Liver (tissue), 9 donors: ENCODE data around the gene ELN. TPM values are rescaled to one million over a fixed set of nuclear protein-coding genes. Genes with fewer than 3 reads are reported as not detected.

Experiments used
- DNase-seq: peaks from one replicate; pipeline ENCODE4 v3.0.0-alpha.2; 2017; ENCODE audit warnings: low spot score
- H3K27ac ChIP-seq, 2 donors: one replicate each; pipeline ENCODE4 v1.7.0; 2013; ENCODE audit warnings: inconsistent platforms in 2 of 2, low read length in 2 of 2, control low read depth in 1 of 2, low read depth in 1 of 2, mild to moderate bottlenecking in 1 of 2
- H3K27me3 ChIP-seq, 4 donors: one replicate each; pipeline versions ENCODE4 v1.6.1 to v1.7.0; 2013; ENCODE audit warnings: low read length in 3 of 4, inconsistent platforms in 1 of 4, mild to moderate bottlenecking in 1 of 4, moderate library complexity in 1 of 4; ENCODE audit not compliant: control insufficient read depth in 4 of 4, insufficient read depth in 4 of 4
- H3K36me3 ChIP-seq, 4 donors: one replicate each; pipeline versions ENCODE4 v1.6.1 to v1.7.0; 2013; ENCODE audit warnings: low read length in 3 of 4, mild to moderate bottlenecking in 3 of 4, low read depth in 1 of 4, moderate library complexity in 1 of 4; ENCODE audit not compliant: control insufficient read depth in 4 of 4, insufficient read depth in 3 of 4
- H3K4me1 ChIP-seq, 4 donors: one replicate each; pipeline versions ENCODE4 v1.6.1 to v1.7.0; 2013; ENCODE audit warnings: low read length in 3 of 4, mild to moderate bottlenecking in 3 of 4, moderate library complexity in 1 of 4; ENCODE audit not compliant: control insufficient read depth in 4 of 4, insufficient read depth in 4 of 4
- H3K4me3 ChIP-seq, 3 donors: one replicate each; pipeline versions ENCODE4 v1.6.1 to v1.7.0; 2013; ENCODE audit warnings: low read length in 3 of 3, control low read depth in 1 of 3, low read depth in 1 of 3, mild to moderate bottlenecking in 1 of 3
- H3K9ac ChIP-seq, 2 donors: one replicate each; pipeline ENCODE4 v1.7.0; 2013; ENCODE audit warnings: low read length in 2 of 2, mild to moderate bottlenecking in 2 of 2, moderate library complexity in 2 of 2, control low read depth in 1 of 2, low read depth in 1 of 2
- H3K9me3 ChIP-seq, 4 donors: one replicate each; pipeline versions ENCODE4 v1.6.1 to v1.7.0; 2013; ENCODE audit warnings: low read length in 3 of 4; ENCODE audit not compliant: control insufficient read depth in 4 of 4
- CTCF ChIP-seq: fragments of 150-350 bp; IDR thresholded peaks from 2 replicates; pipeline ENCODE4 v1.5.1; 2017; ENCODE audit warnings: improper control_type of control experiment, low read depth, low read length; ENCODE audit not compliant: missing input control
- EGR1 ChIP-seq, 2 donors: IDR thresholded peaks; 2 replicates each; pipeline ENCODE4 v1.6.1; 2016 to 2018; ENCODE audit warnings: antibody characterized with exemption in 2 of 2, low read depth in 2 of 2
- FOXA1 ChIP-seq: IDR thresholded peaks from 2 replicates; pipeline ENCODE4 v1.6.1; 2016; ENCODE audit warnings: antibody characterized with exemption
- FOXA2 ChIP-seq: IDR thresholded peaks from 2 replicates; pipeline ENCODE4 v1.6.1; 2016; ENCODE audit warnings: antibody characterized with exemption
- GABPA ChIP-seq, 2 donors: IDR thresholded peaks in 1 of 2; conservative IDR thresholded peaks in 1 of 2; 2 replicates each; pipeline ENCODE4 v1.6.1; 2016; ENCODE audit warnings: antibody characterized with exemption in 2 of 2, mild to moderate bottlenecking in 1 of 2, moderate library complexity in 1 of 2
- HNF4A ChIP-seq, 2 donors: conservative IDR thresholded peaks; 2 replicates each; pipeline ENCODE4 v1.6.1; 2016; ENCODE audit warnings: antibody characterized with exemption in 2 of 2, mild to moderate bottlenecking in 2 of 2
- HNF4G ChIP-seq: IDR thresholded peaks from 2 replicates; pipeline ENCODE4 v1.6.1; 2016; ENCODE audit warnings: antibody characterized with exemption
- JUND ChIP-seq, 2 donors: IDR thresholded peaks; 2 replicates each; pipeline ENCODE4 v1.6.1; 2016; ENCODE audit warnings: antibody characterized with exemption in 2 of 2
- NR2F2 ChIP-seq: IDR thresholded peaks from 2 replicates; pipeline ENCODE4 v1.6.1; 2016; ENCODE audit warnings: antibody characterized with exemption
- RAD21 ChIP-seq, 2 donors: IDR thresholded peaks; 2 replicates each; pipeline ENCODE4 v1.6.1; 2016; ENCODE audit warnings: antibody characterized with exemption in 2 of 2, mild to moderate bottlenecking in 2 of 2
- RXRA ChIP-seq, 2 donors: IDR thresholded peaks; 2 replicates each; pipeline ENCODE4 v1.6.1; 2017 to 2018; ENCODE audit warnings: antibody characterized with exemption in 2 of 2, mild to moderate bottlenecking in 1 of 2
- SP1 ChIP-seq: IDR thresholded peaks from 2 replicates; pipeline ENCODE4 v1.6.1; 2018; ENCODE audit warnings: antibody characterized with exemption, mild to moderate bottlenecking
- TAF1 ChIP-seq: conservative IDR thresholded peaks from 2 replicates; pipeline ENCODE4 v1.6.1; 2016; ENCODE audit warnings: antibody characterized with exemption, mild to moderate bottlenecking
- YY1 ChIP-seq: IDR thresholded peaks from 2 replicates; pipeline ENCODE4 v1.6.1; 2016; ENCODE audit warnings: antibody characterized with exemption, mild to moderate bottlenecking
- WGBS: extraction: QIAGEN DNeasy Blood & Tissue Kit; methylation state at CpG from one replicate; pipeline ENCODE4 v1.1.7; 2013; 5-methylcytosine and 5-hydroxymethylcytosine counted together
- polyA plus RNA-seq, 2 donors: library from polyadenylated mRNA; stranded (reverse) in 1 of 2; unstranded in 1 of 2; fragments of 200-250 nt in 1 of 2; fragments of >200 nt in 1 of 2; fragmentation: Nextera tagmentation in 1 of 2; extraction: Ambion mirVana in 1 of 2; gene quantifications; one replicate each; pipeline versions ENCODE4 v1.2.1 to v1.2.3, GENCODE V29; 2013 to 2015
- total RNA-seq, 2 donors: library from RNA; depleted of rRNA; stranded (reverse); fragments of >200 nt; gene quantifications; one replicate each; pipeline ENCODE4 v1.2.3, GENCODE V29; 2014
- TF ChIP-seq, protein P1 (sequence below): IDR thresholded peaks from 2 replicates; pipeline ENCODE4 v1.6.1; 2016; ENCODE audit warnings: antibody characterized with exemption
- TF ChIP-seq, protein P2 (sequence below): IDR thresholded peaks from 2 replicates; pipeline ENCODE4 v1.6.1; 2016; ENCODE audit warnings: antibody characterized with exemption, mild to moderate bottlenecking
- TF ChIP-seq, protein P3 (sequence below): IDR thresholded peaks from 2 replicates; pipeline ENCODE4 v1.6.1; 2016; ENCODE audit warnings: antibody characterized with exemption
- TF ChIP-seq, protein P4 (sequence below): IDR thresholded peaks from 2 replicates; pipeline ENCODE4 v1.6.1; 2016; ENCODE audit warnings: antibody characterized with exemption
- donor health status: healthy.
- donor health status: healthy.
- donor health status: healthy.
- donor health status: healthy.
- donor health status: healthy.

Gene ELN
- total and polyA plus RNA-seq, 4 donors: 2.7 to 16.3 (median 9.7) TPM

DNA sequence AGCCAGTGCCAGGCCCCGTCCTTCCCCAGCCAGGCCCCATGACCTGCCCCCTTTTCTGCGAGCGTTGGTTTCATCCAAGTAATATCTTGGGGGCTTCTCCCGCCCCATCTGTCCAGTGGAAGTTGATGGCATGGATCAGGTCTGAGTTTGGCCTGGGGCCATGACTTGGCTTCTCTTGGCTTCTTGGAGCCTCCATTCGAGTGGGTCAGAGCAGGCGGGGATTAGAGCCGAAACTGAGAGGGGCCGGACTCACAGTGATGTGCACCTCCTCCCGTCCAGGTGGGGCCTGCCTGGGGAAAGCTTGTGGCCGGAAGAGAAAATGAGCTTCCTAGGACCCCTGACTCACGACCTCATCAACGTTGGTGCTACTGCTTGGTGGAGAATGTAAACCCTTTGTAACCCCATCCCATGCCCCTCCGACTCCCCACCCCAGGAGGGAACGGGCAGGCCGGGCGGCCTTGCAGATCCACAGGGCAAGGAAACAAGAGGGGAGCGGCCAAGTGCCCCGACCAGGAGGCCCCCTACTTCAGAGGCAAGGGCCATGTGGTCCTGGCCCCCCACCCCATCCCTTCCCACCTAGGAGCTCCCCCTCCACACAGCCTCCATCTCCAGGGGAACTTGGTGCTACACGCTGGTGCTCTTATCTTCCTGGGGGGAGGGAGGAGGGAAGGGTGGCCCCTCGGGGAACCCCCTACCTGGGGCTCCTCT is 40.6 kb downstream of the ELN start:
- Histone ChIP-seq H3K4me1 (no peaks in the 10 kb centered on the region), H3K27ac (no peak overlapping the region), H3K9ac (no peak overlapping the region), H3K36me3 (no peaks in the 10 kb centered on the region), H3K4me3 (no peak overlapping the region), H3K9me3 (no peaks in the 10 kb centered on the region), H3K27me3 (no peaks in the 10 kb centered on the region)
- no peak for DNase-seq
- TF ChIP-seq SP1: no peak
- TF ChIP-seq EGR1 (IDR thresholded peaks at IDR 0.05; ENCODE audit: low read depth in 2 of 2): no peak
- TF ChIP-seq JUND (IDR thresholded peaks at IDR 0.05): no peak
- TF ChIP-seq YY1: no peak
- no peak for TF ChIP-seq FOXA1
- TF ChIP-seq CTCF: no peak
- TF ChIP-seq, protein P1, sequence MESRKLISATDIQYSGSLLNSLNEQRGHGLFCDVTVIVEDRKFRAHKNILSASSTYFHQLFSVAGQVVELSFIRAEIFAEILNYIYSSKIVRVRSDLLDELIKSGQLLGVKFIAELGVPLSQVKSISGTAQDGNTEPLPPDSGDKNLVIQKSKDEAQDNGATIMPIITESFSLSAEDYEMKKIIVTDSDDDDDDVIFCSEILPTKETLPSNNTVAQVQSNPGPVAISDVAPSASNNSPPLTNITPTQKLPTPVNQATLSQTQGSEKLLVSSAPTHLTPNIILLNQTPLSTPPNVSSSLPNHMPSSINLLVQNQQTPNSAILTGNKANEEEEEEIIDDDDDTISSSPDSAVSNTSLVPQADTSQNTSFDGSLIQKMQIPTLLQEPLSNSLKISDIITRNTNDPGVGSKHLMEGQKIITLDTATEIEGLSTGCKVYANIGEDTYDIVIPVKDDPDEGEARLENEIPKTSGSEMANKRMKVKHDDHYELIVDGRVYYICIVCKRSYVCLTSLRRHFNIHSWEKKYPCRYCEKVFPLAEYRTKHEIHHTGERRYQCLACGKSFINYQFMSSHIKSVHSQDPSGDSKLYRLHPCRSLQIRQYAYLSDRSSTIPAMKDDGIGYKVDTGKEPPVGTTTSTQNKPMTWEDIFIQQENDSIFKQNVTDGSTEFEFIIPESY: no peak
- TF ChIP-seq NR2F2: no peak
- no peak for TF ChIP-seq RXRA (IDR thresholded peaks at IDR 0.05)
- 87% methylated on average over 20 of the region's 20 CpGs for WGBS

- H3K27ac ChIP-seq: no peak overlapping the region
- TF ChIP-seq RXRA (IDR thresholded peaks at IDR 0.05) (no peak), SP1 (no peak), TAF1 (no peak), FOXA1 (no peak), FOXA2 (no peak), GABPA (IDR thresholded peaks at IDR 0.05 in 1 of 2, conservative IDR thresholded peaks at IDR 0.05 in 1 of 2) (no peak), EGR1 (IDR thresholded peaks at IDR 0.05; ENCODE audit: low read depth in 2 of 2) (no peak), HNF4G (no peak), CTCF (no peak), RAD21 (IDR thresholded peaks at IDR 0.05) (no peak), YY1 (no peak), HNF4A (conservative IDR thresholded peaks at IDR 0.05) (no peak)
- TF ChIP-seq, protein P2, sequence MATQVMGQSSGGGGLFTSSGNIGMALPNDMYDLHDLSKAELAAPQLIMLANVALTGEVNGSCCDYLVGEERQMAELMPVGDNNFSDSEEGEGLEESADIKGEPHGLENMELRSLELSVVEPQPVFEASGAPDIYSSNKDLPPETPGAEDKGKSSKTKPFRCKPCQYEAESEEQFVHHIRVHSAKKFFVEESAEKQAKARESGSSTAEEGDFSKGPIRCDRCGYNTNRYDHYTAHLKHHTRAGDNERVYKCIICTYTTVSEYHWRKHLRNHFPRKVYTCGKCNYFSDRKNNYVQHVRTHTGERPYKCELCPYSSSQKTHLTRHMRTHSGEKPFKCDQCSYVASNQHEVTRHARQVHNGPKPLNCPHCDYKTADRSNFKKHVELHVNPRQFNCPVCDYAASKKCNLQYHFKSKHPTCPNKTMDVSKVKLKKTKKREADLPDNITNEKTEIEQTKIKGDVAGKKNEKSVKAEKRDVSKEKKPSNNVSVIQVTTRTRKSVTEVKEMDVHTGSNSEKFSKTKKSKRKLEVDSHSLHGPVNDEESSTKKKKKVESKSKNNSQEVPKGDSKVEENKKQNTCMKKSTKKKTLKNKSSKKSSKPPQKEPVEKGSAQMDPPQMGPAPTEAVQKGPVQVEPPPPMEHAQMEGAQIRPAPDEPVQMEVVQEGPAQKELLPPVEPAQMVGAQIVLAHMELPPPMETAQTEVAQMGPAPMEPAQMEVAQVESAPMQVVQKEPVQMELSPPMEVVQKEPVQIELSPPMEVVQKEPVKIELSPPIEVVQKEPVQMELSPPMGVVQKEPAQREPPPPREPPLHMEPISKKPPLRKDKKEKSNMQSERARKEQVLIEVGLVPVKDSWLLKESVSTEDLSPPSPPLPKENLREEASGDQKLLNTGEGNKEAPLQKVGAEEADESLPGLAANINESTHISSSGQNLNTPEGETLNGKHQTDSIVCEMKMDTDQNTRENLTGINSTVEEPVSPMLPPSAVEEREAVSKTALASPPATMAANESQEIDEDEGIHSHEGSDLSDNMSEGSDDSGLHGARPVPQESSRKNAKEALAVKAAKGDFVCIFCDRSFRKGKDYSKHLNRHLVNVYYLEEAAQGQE: no peak
- TF ChIP-seq, protein P3, sequence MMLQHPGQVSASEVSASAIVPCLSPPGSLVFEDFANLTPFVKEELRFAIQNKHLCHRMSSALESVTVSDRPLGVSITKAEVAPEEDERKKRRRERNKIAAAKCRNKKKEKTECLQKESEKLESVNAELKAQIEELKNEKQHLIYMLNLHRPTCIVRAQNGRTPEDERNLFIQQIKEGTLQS: no peak
- TF ChIP-seq, protein P4, sequence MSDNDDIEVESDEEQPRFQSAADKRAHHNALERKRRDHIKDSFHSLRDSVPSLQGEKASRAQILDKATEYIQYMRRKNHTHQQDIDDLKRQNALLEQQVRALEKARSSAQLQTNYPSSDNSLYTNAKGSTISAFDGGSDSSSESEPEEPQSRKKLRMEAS: no peak
- TF ChIP-seq, protein P1: no peak
- no peaks in the 10 kb centered on the region for H3K27me3 ChIP-seq
- DNase-seq: no peak
- no peak overlapping the region for H3K4me3 ChIP-seq
- no peaks in the 10 kb centered on the region for H3K9me3 ChIP-seq
- 89% methylated on average over 16 of the region's 16 CpGs for WGBS
- no peaks in the 10 kb centered on the region for H3K36me3 ChIP-seq
- H3K9ac ChIP-seq: no peak overlapping the region
- H3K4me1 ChIP-seq: no peaks in the 10 kb centered on the region
Observed at GRCh38 chr7:74069086-74069541, 41.1 kb downstream of the ELN start.
